Skeletal muscle cell (primary cell): ENCODE results near the gene BANP.
"Not testable (repeated sequence)": the region's sequence is repeated elsewhere in the genome, so short reads cannot be mapped to it uniquely, and the experiment has no call there.

Experiments
- DNase-seq: peaks from one replicate; pipeline ENCODE4 v3.0.0-alpha.2; 2010; ENCODE audit warnings: low read depth
- H3K4me3 ChIP-seq: 2 replicates; pipeline ENCODE4 v1.5.1; 2011; ENCODE audit warnings: low read depth, mild to moderate bottlenecking, control low read depth, low read length, moderate library complexity

BANP gene

DNA sequence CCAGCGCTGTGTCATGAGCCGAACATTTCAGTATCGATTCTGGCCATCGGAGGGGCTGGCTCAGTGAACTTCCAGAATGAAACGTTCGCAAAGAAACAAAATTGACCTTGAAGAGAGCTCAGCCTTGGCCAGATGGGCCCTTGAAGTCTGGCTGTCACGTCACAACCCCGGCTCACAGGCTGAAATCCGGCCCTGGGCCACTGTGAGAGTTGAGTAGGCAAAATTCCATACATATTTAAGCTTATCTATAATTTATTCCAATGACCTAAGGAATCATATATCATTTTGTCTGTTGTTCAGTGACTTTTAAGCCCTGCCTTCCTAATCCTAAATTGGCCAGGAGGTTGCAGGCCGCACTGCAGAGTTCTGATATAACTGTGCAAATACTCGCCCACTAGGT lies 170.2 kb downstream of the BANP start:
- not testable (repeated sequence) for H3K4me3 ChIP-seq, DNase-seq

DNA sequence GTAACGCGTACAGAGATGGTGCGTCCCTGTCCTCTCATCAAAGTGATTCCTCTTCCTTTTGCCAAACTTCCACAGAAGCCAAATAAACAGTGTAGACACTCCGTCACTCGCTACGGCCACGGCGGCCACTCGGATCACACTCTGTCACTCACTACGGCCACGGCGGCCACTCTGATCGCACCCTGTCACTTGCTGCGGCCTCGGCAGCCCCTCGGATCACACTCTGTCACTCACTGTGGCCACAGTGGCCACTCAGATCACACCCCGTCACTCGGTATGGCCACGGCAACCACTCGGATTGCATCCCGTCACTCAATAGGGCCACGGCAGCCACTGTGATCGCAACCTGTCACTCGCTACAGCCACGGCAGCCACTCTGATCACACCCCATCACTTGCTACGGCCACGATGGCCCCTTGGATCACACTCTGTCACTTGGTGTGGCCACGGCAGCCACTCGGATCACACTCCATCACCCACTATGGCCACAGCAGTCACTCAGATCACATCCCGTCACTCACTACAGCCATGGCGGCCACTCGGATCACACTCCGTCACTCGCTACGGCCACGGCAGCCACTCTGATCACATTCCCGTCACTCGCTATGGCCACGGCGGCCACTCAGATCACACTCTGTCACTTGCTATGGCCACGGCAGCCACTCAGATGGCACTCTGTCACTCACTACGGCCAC lies 170.8 kb downstream of the BANP start:
- no peak for DNase-seq
- H3K4me3 ChIP-seq, result no peak overlapping the region
